AG04450 (cell line): ENCODE measurements around the gene ANTXR1. TPM values are rescaled to one million over a fixed set of nuclear protein-coding genes. Genes with fewer than 3 reads are reported as not detected.

Source experiments
- CTCF ChIA-PET: fragments of 300-600, 350-600 bp; formaldehyde crosslinking; extraction: SDS; loops from one replicate; lab custom pipeline; 2022; ENCODE audit warnings: antibody characterized with exemption, inconsistent platforms; lab: Charles Lee
- POLR2A ChIA-PET: fragments of 350-600 bp; formaldehyde crosslinking; extraction: SDS; loops from one replicate; lab custom pipeline; 2021; ENCODE audit warnings: antibody characterized with exemption, inconsistent platforms; lab: Yijun Ruan, JAX
- DNase-seq: peaks from one replicate; pipeline ENCODE4 v3.0.0-alpha.2; 2011; ENCODE audit warnings: low read depth, low spot score
- H3K27ac ChIP-seq: one replicate; pipeline ENCODE4 v1.5.1; 2012; ENCODE audit warnings: low read depth, low read length, control low read depth
- H3K27me3 ChIP-seq: one replicate; pipeline ENCODE4 v1.6.0; 2012; ENCODE audit warnings: low read length; ENCODE audit not compliant: control insufficient read depth, insufficient read depth
- H3K4me3 ChIP-seq: 2 replicates; pipeline ENCODE4 v1.5.1; 2011; ENCODE audit warnings: mild to moderate bottlenecking, low read depth, low read length, control low read depth
- H3K9me3 ChIP-seq: 2 replicates; pipeline ENCODE4 v1.5.1; 2012; ENCODE audit warnings: low read length; ENCODE audit not compliant: control insufficient read depth, insufficient read depth
- polyA plus RNA-seq: library from polyadenylated mRNA; depleted of rRNA; stranded (reverse); fragments of >200 nt; gene quantifications from 2 replicates; pipeline ENCODE4 v1.2.3, GENCODE V29; 2011
- TF ChIP-seq, protein P1 (sequence below): IDR thresholded peaks from 2 replicates; pipeline ENCODE4 v1.5.1; 2011; ENCODE audit warnings: low read depth, low read length, control low read depth, inconsistent platforms

ANTXR1 gene
- polyA plus RNA-seq, 1 experiment, result 113 TPM

DNA sequence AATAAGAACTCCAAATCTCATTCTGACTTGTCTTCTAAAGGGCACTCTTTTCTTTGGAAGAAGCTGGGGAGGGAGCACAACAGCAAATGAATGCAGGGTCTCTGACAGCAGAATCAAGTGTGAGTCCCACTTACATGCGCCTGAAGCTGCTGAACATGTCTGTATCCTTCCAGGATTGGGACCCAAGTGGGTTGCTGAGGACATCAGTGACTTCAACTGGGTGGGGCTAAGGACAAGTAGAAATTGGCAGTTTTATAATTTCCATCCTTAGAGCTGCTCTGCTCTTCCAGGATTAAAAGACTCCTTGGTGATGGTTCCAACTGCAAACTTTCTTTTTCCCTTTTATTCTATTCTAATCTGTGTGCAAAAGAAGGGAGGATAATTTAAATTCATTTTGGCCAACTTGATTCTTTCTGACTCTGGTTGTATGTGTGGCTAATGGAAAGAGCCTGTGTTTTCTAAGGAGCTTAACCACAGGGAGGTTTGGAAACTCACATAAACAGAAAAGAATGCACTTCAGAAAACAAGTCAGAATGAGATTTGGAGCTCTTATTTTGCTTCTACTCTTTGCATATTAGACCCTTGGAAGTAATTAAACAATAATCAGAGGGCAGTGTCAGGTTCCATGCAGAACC is 20.6 kb downstream of the ANTXR1 start:
- no peak for DNase-seq
- H3K27ac ChIP-seq, result no peak overlapping the region
- CTCF ChIA-PET, result no interaction called here
- TF ChIP-seq, protein P1, sequence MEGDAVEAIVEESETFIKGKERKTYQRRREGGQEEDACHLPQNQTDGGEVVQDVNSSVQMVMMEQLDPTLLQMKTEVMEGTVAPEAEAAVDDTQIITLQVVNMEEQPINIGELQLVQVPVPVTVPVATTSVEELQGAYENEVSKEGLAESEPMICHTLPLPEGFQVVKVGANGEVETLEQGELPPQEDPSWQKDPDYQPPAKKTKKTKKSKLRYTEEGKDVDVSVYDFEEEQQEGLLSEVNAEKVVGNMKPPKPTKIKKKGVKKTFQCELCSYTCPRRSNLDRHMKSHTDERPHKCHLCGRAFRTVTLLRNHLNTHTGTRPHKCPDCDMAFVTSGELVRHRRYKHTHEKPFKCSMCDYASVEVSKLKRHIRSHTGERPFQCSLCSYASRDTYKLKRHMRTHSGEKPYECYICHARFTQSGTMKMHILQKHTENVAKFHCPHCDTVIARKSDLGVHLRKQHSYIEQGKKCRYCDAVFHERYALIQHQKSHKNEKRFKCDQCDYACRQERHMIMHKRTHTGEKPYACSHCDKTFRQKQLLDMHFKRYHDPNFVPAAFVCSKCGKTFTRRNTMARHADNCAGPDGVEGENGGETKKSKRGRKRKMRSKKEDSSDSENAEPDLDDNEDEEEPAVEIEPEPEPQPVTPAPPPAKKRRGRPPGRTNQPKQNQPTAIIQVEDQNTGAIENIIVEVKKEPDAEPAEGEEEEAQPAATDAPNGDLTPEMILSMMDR, result no peak
- H3K9me3 ChIP-seq, result no peaks in the 10 kb centered on the region
- POLR2A ChIA-PET, result interaction anchor here (0.7 kb wide), 1 partner anchor 11 kb away, joined by 3 read pairs; no protein-coding TSS in a partner anchor
- H3K4me3 ChIP-seq, result no peak overlapping the region
- H3K27me3 ChIP-seq, result no peaks in the 10 kb centered on the region

DNA sequence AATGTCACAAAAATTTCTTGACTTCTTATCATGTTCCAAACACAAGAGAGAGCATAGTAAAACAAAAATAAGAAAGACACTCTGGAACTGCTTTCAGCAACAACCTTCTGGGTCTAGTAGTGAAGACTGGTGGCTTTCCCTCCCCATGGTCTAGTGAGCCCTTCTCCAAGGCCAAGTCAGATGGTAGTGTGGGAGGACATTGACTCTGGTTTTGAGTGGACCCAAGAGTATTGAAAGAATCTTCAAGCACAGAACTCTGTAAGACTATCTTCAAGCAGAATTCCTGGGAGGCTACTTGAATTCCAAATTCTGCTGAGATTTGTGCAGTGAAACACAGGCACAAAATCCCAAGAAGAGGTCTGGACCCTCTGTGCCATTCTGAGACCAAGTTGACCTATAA is 21.1 kb downstream of the ANTXR1 start:
- CTCF ChIA-PET, result no interaction called here
- H3K4me3 ChIP-seq, result no peak overlapping the region

DNA sequence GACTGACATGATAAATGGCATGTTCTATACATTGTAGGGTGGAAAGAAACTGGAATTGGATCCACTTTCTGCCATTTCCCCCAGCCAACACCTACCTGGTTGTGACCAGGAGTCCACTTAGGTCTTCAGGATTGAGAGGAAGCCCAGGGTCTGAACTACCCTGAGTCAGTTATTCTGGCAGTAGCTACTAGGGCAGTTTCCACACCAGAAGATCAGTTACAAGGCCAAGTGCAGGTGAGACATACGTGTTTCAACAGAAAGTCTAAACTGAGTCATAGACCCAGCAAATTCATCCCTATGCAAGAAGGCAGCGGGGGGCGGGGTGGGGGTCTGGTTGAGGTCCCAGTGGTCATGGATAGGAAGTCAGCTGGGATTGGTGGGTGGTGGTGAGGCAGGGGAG is 21.9 kb downstream of the ANTXR1 start:
- H3K9me3 ChIP-seq, result no peaks in the 10 kb centered on the region
- H3K4me3 ChIP-seq, result no peak overlapping the region
- TF ChIP-seq, protein P1, result no peak
- POLR2A ChIA-PET, result no interaction called here
- no peak for DNase-seq
- CTCF ChIA-PET, result interaction anchor here (1.3 kb wide), 1 partner anchor 91 kb away, joined by 3 read pairs; no protein-coding TSS in a partner anchor
- no peak overlapping the region for H3K27ac ChIP-seq
- no peaks in the 10 kb centered on the region for H3K27me3 ChIP-seq

More for the DNA sequence above, 21.1 kb downstream of the ANTXR1 start:
- Histone ChIP-seq H3K9me3 (no peaks in the 10 kb centered on the region), H3K27me3 (no peaks in the 10 kb centered on the region), H3K27ac (no peak overlapping the region)
- no peak for DNase-seq
- POLR2A ChIA-PET, result no interaction called here
- TF ChIP-seq, protein P1, result no peak

DNA sequence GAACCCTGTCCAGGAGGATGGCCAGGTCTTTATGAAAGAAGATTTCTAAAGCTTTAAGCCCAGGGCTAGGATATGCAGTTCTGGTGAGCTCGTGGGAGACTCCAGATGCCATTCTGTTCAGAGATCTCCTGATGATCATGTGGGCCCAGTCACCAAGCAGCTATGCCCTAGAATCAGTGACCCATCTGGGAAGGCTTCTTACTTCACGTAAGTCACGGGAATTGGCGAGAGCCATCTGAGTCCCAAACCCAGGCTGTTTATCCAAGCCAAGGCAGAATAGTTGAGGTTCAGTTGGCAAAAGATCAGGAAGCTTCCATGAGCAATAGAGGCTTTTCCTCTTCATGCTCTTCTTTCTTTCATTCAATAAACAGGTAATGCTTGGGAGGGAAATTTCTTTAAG is 23.9 kb downstream of the ANTXR1 start:
- ChIA-PET CTCF (no interaction called here), POLR2A (no interaction called here)
- H3K27ac ChIP-seq, result no peak overlapping the region
- H3K9me3 ChIP-seq, result no peaks in the 10 kb centered on the region
- no peak for DNase-seq
- no peak overlapping the region for H3K4me3 ChIP-seq
- TF ChIP-seq, protein P1, result no peak
- H3K27me3 ChIP-seq, result no peaks in the 10 kb centered on the region

DNA sequence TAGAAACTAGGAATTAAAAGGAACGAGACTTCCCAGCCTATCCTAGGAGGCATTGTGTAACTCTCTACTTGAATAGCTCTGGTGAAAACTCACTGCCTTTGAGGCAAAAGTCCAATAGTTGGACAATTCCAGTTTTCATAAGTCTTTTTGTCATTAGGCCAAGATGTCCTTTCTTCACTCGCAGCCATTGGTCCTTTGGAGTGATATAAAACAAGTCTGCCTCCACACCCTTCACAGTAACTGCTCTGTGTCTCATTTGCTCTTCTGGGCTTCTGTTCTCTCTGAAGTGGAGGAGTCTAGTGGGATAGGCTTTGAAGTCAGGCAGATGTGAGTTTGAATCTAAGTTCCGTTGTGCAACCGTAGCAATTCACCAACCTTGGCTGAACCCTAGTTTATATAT is 28.2 kb downstream of the ANTXR1 start:
- TF ChIP-seq, protein P1, result no peak
- no peak for DNase-seq
- no peaks in the 10 kb centered on the region for H3K9me3 ChIP-seq
- no peak overlapping the region for H3K4me3 ChIP-seq
- no peaks in the 10 kb centered on the region for H3K27me3 ChIP-seq
- H3K27ac ChIP-seq, result no peak overlapping the region
- CTCF ChIA-PET, result no interaction called here
- POLR2A ChIA-PET, result no interaction called here
